Panc1 (cell line): ENCODE data around the gene BANF2.

ENCODE experiments used
- POLR2AphosphoS5 ChIP-seq: IDR thresholded peaks from 2 replicates; pipeline ENCODE4 v1.6.1; 2012; ENCODE audit warnings: mild to moderate bottlenecking, low read depth, low read length, moderate library complexity
- TF ChIP-seq, protein P1 (sequence below): fragments of 450-650 bp; IDR thresholded peaks from 2 replicates; pipeline ENCODE4 v1.5.1; 2017; ENCODE audit warnings: mild to moderate bottlenecking

DNA sequence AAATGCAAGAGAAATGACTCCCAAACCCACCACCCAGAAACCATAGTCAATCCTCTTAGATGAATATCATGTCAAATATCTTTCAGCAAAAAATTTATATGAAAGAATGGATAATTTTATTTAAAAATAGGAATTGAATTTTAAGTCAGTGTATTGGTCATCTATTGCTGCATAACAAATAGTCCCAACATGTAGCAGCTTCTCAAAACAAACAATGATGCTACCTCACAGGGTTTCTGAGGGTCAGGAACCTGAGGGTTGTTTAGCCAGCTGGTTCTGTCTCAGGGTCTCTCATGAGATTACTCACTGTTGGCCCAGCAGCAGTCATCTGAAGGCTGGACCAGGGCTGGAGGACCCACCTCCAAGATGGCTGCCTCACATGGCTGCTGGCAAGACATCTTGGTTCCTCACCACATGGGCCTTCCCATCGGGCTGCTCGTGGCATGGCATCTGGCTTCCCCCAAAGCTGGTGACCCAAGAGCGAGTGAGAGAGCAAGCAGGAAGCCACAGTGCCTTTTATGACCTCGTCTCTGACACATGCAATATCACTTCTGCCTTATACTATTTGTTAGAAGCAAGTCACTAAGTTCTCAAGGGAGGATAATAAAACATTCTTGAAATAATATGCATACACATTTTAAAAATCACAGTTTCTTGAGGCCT is 36.3 kb downstream of the BANF2 start:
- no peak for TF ChIP-seq POLR2AphosphoS5
- TF ChIP-seq, protein P1, sequence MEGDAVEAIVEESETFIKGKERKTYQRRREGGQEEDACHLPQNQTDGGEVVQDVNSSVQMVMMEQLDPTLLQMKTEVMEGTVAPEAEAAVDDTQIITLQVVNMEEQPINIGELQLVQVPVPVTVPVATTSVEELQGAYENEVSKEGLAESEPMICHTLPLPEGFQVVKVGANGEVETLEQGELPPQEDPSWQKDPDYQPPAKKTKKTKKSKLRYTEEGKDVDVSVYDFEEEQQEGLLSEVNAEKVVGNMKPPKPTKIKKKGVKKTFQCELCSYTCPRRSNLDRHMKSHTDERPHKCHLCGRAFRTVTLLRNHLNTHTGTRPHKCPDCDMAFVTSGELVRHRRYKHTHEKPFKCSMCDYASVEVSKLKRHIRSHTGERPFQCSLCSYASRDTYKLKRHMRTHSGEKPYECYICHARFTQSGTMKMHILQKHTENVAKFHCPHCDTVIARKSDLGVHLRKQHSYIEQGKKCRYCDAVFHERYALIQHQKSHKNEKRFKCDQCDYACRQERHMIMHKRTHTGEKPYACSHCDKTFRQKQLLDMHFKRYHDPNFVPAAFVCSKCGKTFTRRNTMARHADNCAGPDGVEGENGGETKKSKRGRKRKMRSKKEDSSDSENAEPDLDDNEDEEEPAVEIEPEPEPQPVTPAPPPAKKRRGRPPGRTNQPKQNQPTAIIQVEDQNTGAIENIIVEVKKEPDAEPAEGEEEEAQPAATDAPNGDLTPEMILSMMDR: no peak
